Stimulated activated naive CD4-positive, alpha-beta T cell (primary cell): ENCODE data around the gene CACNA1A.

ENCODE experiments used
- DNase-seq, 6 experiments: peaks; one replicate each; lab custom pipeline; 2025; lab: John Stamatoyannopoulos, UW

The CACNA1A gene

DNA sequence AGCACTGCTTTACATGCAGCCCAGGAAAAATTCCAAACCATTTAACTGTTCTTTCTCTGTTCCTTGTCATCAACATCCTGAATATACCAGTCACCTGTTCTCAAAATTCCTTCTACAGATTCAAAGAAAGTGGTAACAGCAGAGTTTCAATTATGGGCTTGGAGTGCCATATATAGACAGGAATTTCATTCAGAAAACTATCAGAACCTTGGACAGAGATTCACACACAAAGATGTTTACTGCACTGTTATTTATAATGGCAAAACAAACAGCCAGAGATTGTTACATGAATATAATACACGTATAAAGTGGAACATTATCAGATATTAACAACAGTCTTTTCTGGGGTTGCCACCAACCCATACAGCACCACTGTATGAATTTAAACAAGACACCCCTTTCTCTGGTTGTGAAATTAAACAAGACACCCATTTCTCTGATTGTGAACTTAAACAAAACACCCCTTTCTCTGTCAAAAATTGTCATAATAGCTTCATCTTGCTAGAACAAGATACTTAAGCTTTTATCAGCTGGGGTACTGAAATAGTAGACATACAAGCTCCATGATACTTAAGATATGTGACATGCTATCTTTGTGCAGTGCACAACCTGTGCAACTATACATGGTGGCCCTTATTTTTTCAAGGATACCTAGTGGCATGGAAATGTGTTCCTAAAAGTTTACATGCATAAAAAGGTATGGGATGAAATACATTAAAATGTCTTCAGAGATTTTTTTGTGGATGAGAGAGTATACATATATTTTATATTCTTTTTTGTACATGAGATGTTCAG lies 12.6 kb downstream of the CACNA1A start:
- DNase-seq, result no peak

DNA sequence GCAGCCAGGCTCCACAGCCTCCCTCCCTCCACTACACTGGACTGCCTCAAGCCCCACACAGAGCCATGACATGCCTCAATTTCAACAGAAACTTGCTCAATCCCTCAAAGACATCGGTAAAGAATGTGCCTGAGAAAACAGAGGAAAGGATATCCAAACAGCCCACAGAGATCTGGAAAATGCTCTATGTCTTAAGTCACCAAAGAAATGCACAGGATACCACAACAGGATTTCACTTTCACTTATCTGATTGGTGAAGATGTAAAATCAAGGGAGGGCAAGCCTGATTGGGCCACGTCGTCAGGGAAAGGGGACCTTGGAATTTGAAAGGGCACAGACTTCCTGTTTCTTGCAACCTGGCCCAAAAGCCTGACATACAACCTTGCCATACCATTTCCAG lies 14.2 kb downstream of the CACNA1A start:
- no peak for DNase-seq

DNA sequence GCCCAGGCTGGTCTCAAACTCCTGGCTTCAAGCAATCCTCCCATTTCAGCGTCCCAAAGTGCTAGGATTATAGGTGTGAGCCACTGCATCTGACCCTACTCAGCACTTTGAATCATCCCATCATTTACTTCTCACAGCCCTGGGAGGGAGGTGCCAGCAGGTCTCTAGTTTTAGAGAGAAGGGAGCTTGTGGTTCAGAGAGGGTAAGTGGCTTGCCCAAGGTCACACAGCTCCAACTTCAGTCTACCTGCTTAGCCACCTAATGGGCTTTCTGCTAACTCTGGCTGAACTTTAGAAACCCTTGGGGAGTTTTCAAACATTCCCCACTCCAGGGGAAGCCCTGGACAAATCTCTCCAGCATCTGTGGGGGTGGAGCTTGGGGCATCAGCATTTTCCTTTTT lies 18.3 kb downstream of the CACNA1A start:
- no peak for DNase-seq

DNA sequence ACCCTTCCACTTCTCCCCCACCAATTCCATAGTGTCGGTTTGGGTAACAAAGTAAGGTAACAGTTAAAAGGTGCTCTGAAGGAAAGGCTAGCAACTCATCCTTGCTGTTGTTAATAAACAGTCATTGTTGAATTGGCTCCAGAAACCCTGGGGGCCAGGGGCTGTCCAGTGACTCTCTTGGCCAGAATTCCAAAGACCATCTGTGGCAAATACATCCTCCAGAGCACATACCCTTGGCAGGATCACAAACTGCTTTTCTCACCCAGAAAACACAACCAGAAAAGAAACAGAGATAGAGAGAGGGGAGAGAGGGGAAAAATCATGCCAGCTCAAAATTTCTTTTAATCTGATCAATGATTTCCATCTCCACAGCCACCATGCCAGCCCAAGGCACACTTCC lies 22.1 kb downstream of the CACNA1A start:
- DNase-seq, result no peak

DNA sequence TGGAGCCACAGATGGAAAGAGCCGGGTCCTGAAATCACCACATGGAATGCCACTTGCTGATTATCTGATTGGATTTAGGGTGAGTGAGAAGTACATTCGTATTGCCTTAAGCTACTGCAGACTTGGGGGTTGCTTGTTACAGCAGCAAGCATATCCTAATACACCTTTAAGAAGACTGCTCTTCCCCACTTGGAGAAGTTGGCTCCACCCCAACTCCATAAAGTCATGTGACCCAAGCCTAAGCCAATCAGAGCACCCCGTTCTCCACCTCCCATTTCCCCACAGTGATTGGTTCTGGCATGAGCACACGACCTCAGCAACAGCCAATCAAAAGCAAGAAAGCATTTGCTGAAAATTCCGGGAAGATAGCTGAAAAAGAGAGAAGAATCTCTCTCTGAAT lies 23.1 kb downstream of the CACNA1A start:
- DNase-seq, result no peak

DNA sequence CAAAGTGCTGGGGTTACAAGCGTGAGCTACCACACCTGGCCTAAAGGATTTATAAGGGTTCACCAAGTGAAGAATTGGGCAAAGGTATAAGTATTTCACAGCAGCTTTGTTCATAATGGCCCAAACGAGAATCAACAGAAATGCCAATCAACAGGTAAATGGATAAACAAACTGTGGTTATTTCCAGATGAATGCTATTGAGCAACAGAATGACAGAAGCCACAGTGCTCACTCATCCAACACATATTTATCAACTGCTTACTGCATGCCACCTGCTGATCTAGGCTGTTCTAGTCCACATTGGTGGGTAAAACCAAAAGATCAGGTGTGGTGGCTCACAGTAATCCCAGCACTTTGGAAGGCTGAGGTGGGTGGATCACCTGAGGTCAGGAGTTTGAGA lies 27.7 kb downstream of the CACNA1A start:
- DNase-seq, result no peak

DNA sequence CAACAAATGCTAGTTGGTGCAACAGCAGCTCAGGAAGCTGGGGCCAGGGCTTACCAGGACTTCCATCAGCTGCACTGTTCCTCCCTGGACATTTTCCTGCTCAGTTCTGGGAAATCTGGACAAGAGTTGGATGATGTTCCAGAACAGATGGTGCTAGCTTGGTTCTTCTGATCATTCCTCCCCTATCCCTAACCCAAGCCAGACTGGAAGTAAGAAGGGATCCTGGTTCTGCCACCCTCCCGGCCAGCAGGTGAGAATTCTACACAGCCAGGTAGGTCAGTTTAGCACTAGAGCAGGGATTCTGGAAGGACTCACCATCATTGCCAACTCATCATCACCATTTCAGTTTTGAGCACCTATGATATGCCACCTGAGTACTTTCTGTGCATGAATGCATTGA lies 30.2 kb downstream of the CACNA1A start:
- DNase-seq, result no peak

DNA sequence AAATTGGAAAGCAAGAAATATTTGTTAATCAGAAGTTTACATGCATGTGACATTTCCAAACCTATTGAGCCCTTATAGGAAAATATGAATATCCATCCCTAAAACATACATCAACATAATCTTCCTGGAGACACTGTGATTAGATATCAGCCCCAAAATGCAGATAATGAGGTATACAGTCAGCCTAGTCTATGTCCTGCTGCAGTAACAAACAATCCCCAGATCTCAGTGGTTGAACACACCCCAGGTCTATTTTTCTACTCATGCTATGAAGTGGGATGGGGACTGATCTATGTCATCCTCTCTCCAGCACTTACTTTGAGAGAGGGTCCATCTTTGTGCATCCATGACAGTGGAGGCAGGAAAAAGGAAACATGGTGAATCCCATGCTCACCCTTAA lies 31.2 kb downstream of the CACNA1A start:
- no peak for DNase-seq

DNA sequence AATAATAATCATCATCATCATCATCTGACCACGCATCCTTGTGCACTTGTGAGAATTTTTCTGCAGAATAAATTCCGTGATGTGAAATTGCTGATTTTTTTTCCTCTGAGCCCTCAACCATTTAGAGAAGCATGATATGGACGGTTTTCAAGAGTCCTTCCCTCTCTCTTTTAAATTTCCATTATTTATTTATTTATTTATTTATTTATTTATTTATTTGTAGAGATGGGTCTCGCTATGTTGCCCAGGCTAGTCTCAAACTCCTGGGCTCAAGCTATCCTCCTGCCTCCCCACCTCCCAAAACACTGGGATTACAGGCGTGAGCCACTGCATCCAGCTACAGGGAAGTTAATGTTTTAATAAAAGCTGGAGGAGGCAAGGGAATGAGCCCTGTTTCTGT lies 39.6 kb downstream of the CACNA1A start:
- no peak for DNase-seq

DNA sequence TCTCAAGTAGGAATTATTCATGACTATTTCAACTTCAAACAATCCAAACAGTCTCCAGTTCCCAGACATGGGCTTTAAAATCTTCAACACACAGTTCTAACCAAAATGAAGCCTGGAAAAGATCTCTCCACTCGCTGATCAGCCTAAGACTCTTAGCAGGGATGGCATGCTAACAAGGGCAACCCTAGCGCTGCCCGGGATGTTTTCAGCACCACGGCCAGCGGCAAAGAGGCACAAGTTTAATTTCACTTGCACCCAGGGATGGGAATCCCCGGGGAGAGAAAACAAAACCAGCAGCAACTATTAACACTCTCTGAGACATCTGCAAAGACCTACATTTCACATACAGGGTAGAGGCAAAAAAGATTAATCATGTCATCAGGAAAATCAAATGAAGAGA lies 43.0 kb downstream of the CACNA1A start:
- DNase-seq, result peak in 1 of 6 experiments; percentile 1

DNA sequence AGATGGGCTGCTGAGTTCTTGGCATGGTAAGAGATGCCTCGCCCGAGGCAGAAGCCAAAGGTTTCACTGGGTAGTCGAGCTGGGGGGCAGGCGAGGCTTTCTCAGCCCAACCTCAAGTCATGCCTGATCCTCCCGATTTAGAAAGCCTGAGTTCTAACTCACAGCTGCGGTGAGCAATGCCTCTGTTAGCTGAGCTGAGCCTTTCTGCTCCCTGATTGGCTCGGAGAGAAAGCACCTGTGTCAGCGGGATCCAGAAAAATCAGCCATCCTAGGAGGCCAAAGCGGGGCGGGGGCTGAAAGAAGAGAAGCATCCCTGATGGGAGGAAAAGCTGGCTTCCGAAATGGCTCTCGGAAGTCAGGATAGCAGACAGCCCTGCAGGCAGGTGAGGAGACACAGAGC lies 44.7 kb downstream of the CACNA1A start:
- no peak for DNase-seq

DNA sequence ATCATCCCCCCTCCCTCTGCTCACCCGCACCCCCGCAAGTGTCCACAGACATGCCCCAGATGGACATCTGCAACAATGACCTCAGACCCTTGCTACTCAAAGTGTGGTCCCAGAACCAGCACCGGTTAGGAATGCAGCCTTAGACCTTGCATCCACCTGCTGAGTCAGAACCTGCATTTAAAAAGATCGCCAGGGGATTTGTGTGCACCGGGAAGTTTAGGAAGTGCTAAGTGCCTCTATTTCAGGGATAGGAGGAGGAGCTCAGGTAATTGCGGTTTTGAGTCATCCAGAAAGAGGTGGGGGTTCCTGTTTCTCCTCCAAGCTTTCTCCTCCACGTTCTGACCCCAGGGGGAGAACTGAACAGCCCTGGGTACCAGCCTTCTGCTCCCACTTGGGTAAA lies 46.2 kb downstream of the CACNA1A start:
- DNase-seq, result no peak

DNA sequence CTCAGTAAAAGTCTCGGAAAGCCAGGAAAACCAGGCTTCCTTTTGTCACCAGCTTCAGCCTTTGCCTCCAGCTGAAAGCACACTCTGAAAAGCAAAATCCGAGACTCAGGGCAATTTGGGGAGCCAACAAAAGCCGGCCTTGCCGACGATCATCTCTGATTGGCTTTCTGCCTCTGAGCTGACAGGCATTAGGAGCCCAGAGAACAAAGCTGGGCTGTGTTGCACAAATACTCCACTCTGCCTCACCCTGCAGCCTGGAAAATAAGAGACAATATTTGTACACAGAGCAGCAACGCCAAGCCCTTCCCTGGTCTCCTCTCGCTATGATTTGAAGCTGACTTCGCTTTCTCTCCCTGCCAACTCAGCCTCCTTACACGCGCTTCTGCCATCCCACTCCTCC lies 46.9 kb downstream of the CACNA1A start:
- no peak for DNase-seq

DNA sequence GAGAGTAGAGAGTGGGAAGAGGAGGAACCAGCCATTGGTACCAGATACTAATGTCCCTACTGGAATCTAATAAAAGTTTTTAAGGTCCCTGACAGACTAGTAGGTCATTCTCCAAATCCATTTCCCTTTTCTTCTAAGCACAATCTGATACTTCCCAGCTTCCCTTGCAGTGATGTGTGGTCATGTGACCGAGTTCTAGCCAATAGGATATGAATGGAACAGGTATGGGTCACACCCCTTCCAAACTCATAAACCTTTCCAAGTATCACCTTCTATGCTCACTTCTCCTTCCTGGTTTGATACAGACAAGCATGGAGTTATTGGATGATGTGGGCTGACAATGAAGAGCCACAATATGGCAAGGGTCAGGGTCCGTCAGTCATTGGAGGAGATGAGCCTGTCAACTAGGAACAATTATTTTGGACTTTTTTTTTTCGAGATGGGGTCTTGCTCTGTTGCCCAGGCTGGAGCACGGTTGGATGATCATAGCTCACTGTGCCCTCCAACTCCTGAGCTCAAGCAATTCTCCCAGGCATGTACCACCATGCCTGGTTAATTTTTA lies 54.8 kb downstream of the CACNA1A start:
- DNase-seq, result no peak

DNA sequence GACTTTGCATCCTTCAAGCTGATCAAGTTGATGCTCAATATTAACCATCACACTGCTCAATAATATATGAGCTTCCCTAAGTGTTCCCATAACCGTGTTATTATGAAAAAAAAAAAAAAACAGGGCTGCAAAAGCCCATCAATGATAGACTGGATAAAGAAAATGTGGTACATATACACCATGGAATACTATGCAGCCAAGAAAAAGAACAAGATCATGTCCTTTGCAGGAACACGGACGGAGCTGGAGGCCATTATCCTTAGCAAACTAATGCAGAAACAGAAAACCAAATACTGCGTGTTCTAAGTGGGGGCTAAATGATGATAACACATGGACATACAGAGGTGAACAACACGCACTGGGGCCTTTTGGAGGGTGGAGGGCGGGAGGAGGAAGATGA lies 58.3 kb downstream of the CACNA1A start:
- DNase-seq, result no peak

DNA sequence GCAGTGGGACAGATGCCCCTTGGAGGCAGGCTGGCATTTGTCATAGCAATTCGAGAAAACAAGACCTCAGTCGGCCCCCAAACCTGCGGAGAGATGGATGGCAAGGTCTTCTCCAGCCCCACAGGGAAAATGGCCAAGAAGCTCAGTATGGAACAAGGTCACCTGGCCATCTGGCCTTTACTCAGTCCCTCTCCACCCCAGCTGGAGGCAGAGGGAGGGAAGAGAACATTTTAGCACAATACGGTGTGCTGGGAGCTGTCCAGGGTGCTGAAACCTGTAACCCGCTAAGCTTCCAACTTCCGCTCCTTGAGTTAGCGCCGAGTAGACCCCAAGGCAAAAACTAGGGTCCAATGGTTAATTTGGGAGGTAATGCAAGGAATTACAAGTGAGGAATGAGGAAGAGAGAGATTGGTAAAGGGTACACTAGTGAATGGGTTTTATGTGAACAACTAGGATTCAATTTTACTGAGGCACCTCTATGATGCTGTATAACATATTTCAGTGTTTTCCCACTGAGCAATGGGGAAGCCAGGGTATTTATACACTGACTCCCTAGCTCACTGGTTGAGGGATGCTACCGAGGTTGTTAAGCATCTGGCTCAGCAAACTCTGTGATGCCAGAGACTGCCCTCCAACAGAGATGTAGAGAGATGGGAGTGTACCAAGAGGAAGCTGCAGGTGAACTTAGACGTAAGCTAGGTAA lies 64.3 kb downstream of the CACNA1A start:
- peak in 5 of 6 experiments; percentile 11 to 46 (median 33) for DNase-seq

DNA sequence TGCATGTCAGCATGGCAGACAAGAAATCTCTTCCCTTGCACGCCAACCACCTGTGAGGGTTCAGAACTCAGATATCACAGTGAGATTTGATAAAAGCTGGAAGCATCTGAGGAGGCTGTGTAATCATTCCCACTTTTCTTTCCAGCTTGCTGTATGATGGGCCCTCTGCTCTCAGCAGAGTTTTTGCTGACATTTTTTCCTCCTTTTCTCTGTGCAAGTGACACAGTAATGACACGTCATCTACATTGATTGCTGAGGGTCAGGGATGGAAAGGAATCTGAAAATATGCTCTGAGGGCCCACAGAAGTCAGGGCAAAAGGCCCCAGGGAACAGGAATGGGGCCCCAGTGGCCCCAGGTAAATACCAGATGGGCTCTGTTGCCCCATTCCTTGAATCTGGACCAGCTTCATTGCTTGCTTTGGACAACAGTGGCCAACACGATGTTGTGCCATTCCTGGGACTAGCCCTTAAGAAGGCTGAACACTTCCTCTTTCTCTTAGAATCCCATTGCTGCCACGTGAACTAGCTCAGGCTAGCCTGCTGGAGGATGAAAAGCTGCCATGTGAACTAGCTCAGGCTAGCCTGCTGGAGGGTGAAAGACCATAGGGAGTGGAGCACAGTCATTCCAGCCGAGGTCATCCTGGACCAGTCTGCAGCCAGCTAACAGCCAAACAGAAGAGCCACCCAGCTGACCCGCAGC lies 68.2 kb downstream of the CACNA1A start:
- DNase-seq, result no peak

DNA sequence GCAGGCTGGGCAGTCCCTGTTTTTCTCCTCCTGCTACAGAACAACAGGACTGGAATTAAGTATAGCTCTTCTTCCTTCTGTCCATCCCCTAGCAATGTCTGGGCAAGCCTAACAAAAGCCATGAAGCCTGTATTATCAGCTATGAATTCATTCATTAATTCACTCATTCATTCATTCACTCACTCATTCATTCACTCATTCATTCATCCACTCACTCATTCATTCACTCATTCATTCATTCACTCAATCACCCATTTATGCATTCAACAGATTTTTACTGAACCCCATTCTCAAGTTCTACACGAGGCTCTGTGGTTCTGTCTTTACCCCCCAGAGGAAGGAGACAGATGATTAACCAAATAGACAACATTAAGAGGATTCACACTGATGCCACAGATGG lies 69.9 kb downstream of the CACNA1A start:
- DNase-seq, result no peak

DNA sequence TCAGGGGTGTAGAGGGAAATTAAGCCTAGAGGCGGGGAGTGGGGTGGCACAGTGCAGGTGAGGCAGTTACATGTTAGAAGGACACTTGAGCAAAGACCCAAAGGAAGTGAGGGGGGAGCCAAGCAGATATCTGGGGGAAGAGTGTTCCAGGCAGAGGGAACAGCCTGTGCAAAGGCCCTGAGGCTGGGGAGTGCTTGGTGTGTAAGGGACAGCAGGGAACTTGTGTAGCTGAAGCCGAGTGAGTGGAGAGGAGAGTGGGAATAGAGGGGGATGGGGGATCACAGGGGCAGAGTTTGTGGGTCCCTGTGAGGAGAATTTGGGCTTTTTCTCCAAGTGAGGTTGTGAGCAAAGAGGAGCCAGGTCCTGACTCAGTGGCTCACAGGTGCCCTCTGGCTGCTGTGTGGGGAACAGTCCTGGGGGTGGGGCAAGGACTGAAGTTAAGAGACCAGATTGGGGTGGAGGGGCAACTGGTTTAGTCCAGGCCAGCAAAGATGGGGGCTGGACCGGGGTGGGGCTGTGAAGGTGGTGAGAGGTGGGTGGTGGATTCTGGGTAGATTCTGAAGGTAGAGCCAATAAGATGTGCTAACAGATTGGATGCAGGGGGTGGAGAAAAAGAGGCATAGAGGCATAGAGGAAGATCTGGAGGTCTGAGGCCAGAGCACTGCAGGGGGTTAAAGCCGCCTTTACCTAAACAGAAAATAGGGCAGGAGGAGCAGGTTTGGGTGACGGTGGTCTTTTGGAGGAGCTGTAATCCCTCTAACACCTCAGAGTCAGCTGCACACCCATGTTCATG lies 75.3 kb downstream of the CACNA1A start:
- DNase-seq, result peak in 5 of 6 experiments; percentile 3 to 29 (median 25)

DNA sequence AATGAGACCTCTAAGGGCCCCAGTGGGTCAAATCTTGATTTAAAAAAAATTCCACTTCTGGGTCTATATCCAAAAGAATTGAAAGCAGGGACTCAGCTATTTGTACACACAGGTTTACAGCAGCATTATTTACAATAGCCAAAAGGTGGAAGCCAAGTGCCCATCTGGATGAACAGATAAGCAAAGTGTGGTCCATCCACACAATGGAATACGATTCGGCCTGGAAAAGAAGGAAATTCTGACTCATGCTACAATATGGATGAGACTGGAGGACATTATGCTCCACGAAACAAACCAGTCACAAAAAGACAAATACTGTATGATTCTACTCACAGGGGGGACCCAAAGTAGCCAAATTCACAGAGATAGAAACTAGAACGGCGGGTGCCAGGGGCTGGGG lies 76.7 kb downstream of the CACNA1A start:
- no peak for DNase-seq

DNA sequence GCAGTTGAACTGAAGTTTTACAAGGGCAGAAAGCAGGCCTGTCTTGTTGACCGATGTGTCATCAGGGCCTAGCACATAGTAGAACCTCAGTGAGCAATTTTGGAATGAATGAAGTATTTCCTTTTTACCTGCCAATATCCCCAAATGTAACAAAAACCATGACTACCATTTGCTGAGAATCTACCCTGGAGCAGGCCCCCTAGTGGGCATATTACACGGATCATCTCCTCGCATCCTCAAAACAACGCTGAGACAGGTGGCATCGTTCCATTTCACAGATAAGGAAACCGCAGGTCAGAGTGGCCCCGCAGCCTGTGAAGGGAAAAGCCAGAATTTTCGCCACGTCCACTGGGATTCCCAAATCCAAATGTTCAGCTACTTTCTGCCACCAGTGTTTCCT lies 77.9 kb downstream of the CACNA1A start:
- DNase-seq, result no peak
